Tibial nerve (tissue), 4 donors: ENCODE results near the gene SCRN3. TPM values are rescaled to one million over a fixed set of nuclear protein-coding genes. Genes with fewer than 3 reads are reported as not detected.

ENCODE experiments used
- DNase-seq, 2 donors: peaks; one replicate each; pipeline ENCODE4 v3.0.0-alpha.2; 2019; ENCODE audit warnings: low spot score in 2 of 2
- H3K27ac ChIP-seq, 4 donors: fragments of 200-600 bp; sonication (generic) in 3 of 4; one replicate each; pipeline ENCODE4 v1.5.1; 2017 to 2019; ENCODE audit warnings: mild to moderate bottlenecking in 1 of 4
- H3K27me3 ChIP-seq, 2 donors: fragments of 200-600 bp; sonication (generic) in 1 of 2; one replicate each; pipeline versions ENCODE4 v1.5.1 to v1.6.0; 2017 to 2019
- H3K36me3 ChIP-seq, 3 donors: fragments of 200-600 bp; sonication (generic); one replicate each; pipeline ENCODE4 v1.5.1; 2018 to 2019
- H3K4me1 ChIP-seq, 4 donors: fragments of 200-600 bp; sonication (generic) in 3 of 4; one replicate each; pipeline ENCODE4 v1.5.1; 2017 to 2019
- H3K4me3 ChIP-seq, 4 donors: fragments of 200-600 bp; sonication (generic) in 3 of 4; one replicate each; pipeline ENCODE4 v1.5.1; 2017 to 2019; ENCODE audit warnings: mild to moderate bottlenecking in 1 of 4, moderate library complexity in 1 of 4
- H3K9me3 ChIP-seq, 4 donors: fragments of 200-600 bp; sonication (generic) in 3 of 4; one replicate each; pipeline ENCODE4 v1.5.1; 2017 to 2019
- CTCF ChIP-seq, 5 experiments: fragments of 200-600 bp in 3 of 5; fragments of 450-650 bp in 2 of 5; sonication (generic) in 3 of 5; IDR thresholded peaks; one replicate each; pipeline ENCODE4 v1.5.1; 2016 to 2019; ENCODE audit warnings: antibody characterized with exemption in 5 of 5, mild to moderate bottlenecking in 3 of 5, moderate library complexity in 2 of 5
- EP300 ChIP-seq, 2 donors: sonication (generic); formaldehyde crosslinking; IDR thresholded peaks; one replicate each; pipeline ENCODE4 v1.6.1; 2017; ENCODE audit warnings: antibody characterized with exemption in 2 of 2, mild to moderate bottlenecking in 1 of 2
- POLR2A ChIP-seq, 2 donors: fragments of 450-650 bp; IDR thresholded peaks; one replicate each; pipeline ENCODE4 v1.6.1; 2017; ENCODE audit warnings: antibody characterized with exemption in 2 of 2, mild to moderate bottlenecking in 2 of 2, moderate library complexity in 2 of 2
- WGBS, 2 donors: methylation state at CpG; one replicate each; pipeline ENCODE4 v1.1.5; 2018; 5-methylcytosine and 5-hydroxymethylcytosine counted together
- total RNA-seq, 4 donors: library from RNA; depleted of rRNA; stranded (reverse); fragments of >200 nt; gene quantifications; one replicate each; pipeline ENCODE4 v1.1.0, GENCODE V29; 2016

Gene SCRN3
- total RNA-seq, 4 donors from 2014 or later: 13.5 to 32.0 (median 20.7) TPM

GRCh38 chr2:174477759-174478158 lies 82.2 kb downstream of the SCRN3 start:
- Histone ChIP-seq H3K9me3 (no peaks in the 10 kb centered on the region), H3K4me1 (no peaks in the 10 kb centered on the region), H3K36me3 (peaks cover 0 to 5% (median 2%) of the 10 kb centered on the region in 3 donors), H3K4me3 (no peak overlapping the region), H3K27ac (no peak overlapping the region), H3K27me3 (no peaks in the 10 kb centered on the region)
- WGBS, 2 donors: 77 to 89% methylated on average over 1 of the region's 1 CpG
- no peak for DNase-seq
- TF ChIP-seq POLR2A (IDR thresholded peaks at IDR 0.05) (no peak), CTCF (IDR thresholded peaks at IDR 0.05) (no peak), EP300 (IDR thresholded peaks at IDR 0.05) (no peak)

Other genes with a start within 250 kb of the SCRN3 start
- gene OLA1, start 147.2 kb upstream of the SCRN3 start, total RNA-seq: 10 to 100 TPM; 32.0 to 69.0 (median 45.5) TPM
- gene SP9, start 60.8 kb upstream of the SCRN3 start, total RNA-seq: not detected
- 10 to 100 TPM in 3 of 4 donors, 1 to 10 TPM in 1; 8.6 to 36.5 (median 15.5) TPM for gene GPR155, start 91.3 kb downstream of the SCRN3 start, total RNA-seq
- 10 to 100 TPM; 43.2 to 63.8 (median 52.9) TPM for gene WIPF1, start 202.1 kb downstream of the SCRN3 start, total RNA-seq